IMR-90 (cell line): Measurements from ENCODE around the gene HRAS. TPM values are rescaled to one million over a fixed set of nuclear protein-coding genes. Genes with fewer than 3 reads are reported as not detected.

Experiments
- ATAC-seq: fragments of 200-7000 bp; cut with Tn5 transposase; 2 replicates; pipeline ENCODE4 v1.9.1; 2020; ENCODE audit warnings: low read depth, mild to moderate bottlenecking, moderate library complexity
- BruUV-seq: library from RNA; stranded (reverse); fragments of 400-500 nt; replicated peaks from 2 replicates; lab custom pipeline; 2021; lab: Mats Ljungman, UMichigan
- CTCF ChIA-PET: fragments of 300-600 bp; formaldehyde crosslinking; extraction: SDS; loops from one replicate; lab custom pipeline; 2021; ENCODE audit warnings: antibody characterized with exemption; lab: Yijun Ruan, JAX
- POLR2A ChIA-PET: fragments of 300-600 bp; sonication (Branson Sonifier 250); formaldehyde crosslinking; loops from one replicate; lab custom pipeline; 2022; ENCODE audit warnings: antibody characterized with exemption; ENCODE audit not compliant: unreplicated experiment; lab: Charles Lee
- DNase-seq: peaks from one replicate; pipeline ENCODE4 v3.0.0; 2013
- H2AFZ ChIP-seq: replicated peaks from 2 replicates; pipeline ENCODE3; 2013; ENCODE audit warnings: low read length, mild to moderate bottlenecking; ENCODE audit not compliant: poor library complexity
- H2AK5ac ChIP-seq: 2 replicates; pipeline ENCODE4 v1.6.1; 2013; ENCODE audit warnings: low read depth, low read length, inconsistent platforms
- H2AK9ac ChIP-seq: replicated peaks from 2 replicates; pipeline ENCODE3; 2013; ENCODE audit warnings: mild to moderate bottlenecking, low read depth, low read length, moderate library complexity; ENCODE audit not compliant: poor library complexity
- H2BK120ac ChIP-seq: 2 replicates; pipeline ENCODE4 v1.6.1; 2013; ENCODE audit warnings: low read depth, low read length, inconsistent platforms
- H2BK15ac ChIP-seq: 3 replicates; pipeline ENCODE4 v1.6.1; 2013; ENCODE audit warnings: low read depth, low read length, inconsistent platforms
- H2BK20ac ChIP-seq: 2 replicates; pipeline ENCODE4 v1.6.1; 2013; ENCODE audit warnings: low read depth, mild to moderate bottlenecking, inconsistent platforms, low read length, moderate library complexity
- H2BK5ac ChIP-seq: 2 replicates; pipeline ENCODE4 v1.6.1; 2013; ENCODE audit warnings: mild to moderate bottlenecking, low read depth, low read length, inconsistent platforms; ENCODE audit not compliant: poor library complexity, severe bottlenecking
- H3K14ac ChIP-seq: replicated peaks from 2 replicates; pipeline ENCODE4 v1.6.1; 2013; ENCODE audit warnings: low read depth, low read length, inconsistent platforms
- H3K18ac ChIP-seq: 2 replicates; pipeline ENCODE4 v1.6.1; 2013; ENCODE audit warnings: low read depth, low read length, control low read depth
- H3K23ac ChIP-seq: 2 replicates; pipeline ENCODE4 v1.6.1; 2013; ENCODE audit warnings: low read depth, low read length, inconsistent platforms
- H3K27ac ChIP-seq: 2 replicates; pipeline ENCODE4 v1.5.1; 2013; ENCODE audit warnings: mild to moderate bottlenecking, control low read depth, low read length; ENCODE audit not compliant: insufficient read depth
- H3K27me3 ChIP-seq: 2 replicates; pipeline ENCODE4 v1.6.1; 2013; ENCODE audit warnings: low read length; ENCODE audit not compliant: control insufficient read depth, insufficient read depth
- H3K36me3 ChIP-seq: 2 replicates; pipeline ENCODE4 v1.6.1; 2013; ENCODE audit warnings: low read length, mixed read lengths; ENCODE audit not compliant: control insufficient read depth, insufficient read depth
- H3K4ac ChIP-seq: 2 replicates; pipeline ENCODE4 v1.6.1; 2013; ENCODE audit warnings: low read depth, low read length, inconsistent platforms
- H3K4me1 ChIP-seq: 2 replicates; pipeline ENCODE4 v1.6.1; 2013; ENCODE audit warnings: low read length, mixed read lengths; ENCODE audit not compliant: control insufficient read depth, insufficient read depth
- H3K4me2 ChIP-seq: 2 replicates; pipeline ENCODE4 v1.6.1; 2013; ENCODE audit warnings: low read depth, mild to moderate bottlenecking, control low read depth, low read length, moderate library complexity
- H3K4me3 ChIP-seq: 2 replicates; pipeline ENCODE4 v1.5.1; 2013; ENCODE audit warnings: low read depth, mild to moderate bottlenecking, control low read depth, low read length, moderate library complexity; ENCODE audit not compliant: insufficient read depth
- H3K56ac ChIP-seq: 2 replicates; pipeline ENCODE4 v1.6.1; 2013; ENCODE audit warnings: low read length, inconsistent platforms; ENCODE audit not compliant: insufficient read depth; ENCODE audit errors: extremely low read depth
- H3K79me1 ChIP-seq, 2 experiments: 2 replicates each; pipeline ENCODE4 v1.6.1; 2013; ENCODE audit warnings: low read length in 2 of 2, inconsistent platforms in 1 of 2, low read depth in 1 of 2
- H3K9ac ChIP-seq: 2 replicates; pipeline ENCODE4 v1.6.1; 2013; ENCODE audit warnings: low read depth, low read length, control low read depth
- H3K9me1 ChIP-seq: 2 replicates; pipeline ENCODE4 v1.6.1; 2013; ENCODE audit warnings: low read length, inconsistent platforms; ENCODE audit not compliant: insufficient read depth
- H3K9me3 ChIP-seq: 2 replicates; pipeline ENCODE4 v1.6.1; 2013; ENCODE audit warnings: low read length; ENCODE audit not compliant: control insufficient read depth, insufficient read depth
- H4K20me1 ChIP-seq: 2 replicates; pipeline ENCODE4 v1.6.1; 2013; ENCODE audit warnings: low read length, inconsistent platforms; ENCODE audit not compliant: insufficient read depth
- H4K5ac ChIP-seq: 2 replicates; pipeline ENCODE4 v1.6.1; 2013; ENCODE audit warnings: mild to moderate bottlenecking, low read depth, low read length, control low read depth
- H4K8ac ChIP-seq, 2 experiments: 2 replicates each; pipeline ENCODE4 v1.6.1; 2013; ENCODE audit warnings: low read depth in 2 of 2, low read length in 2 of 2, control low read depth in 1 of 2, inconsistent platforms in 1 of 2
- H4K91ac ChIP-seq: 2 replicates; pipeline ENCODE4 v1.6.1; 2013; ENCODE audit warnings: low read depth, low read length, inconsistent platforms; ENCODE audit not compliant: insufficient read depth
- BHLHE40 ChIP-seq: fragments of 150-350 bp; IDR thresholded peaks from 2 replicates; pipeline ENCODE4 v1.6.1; 2016; ENCODE audit warnings: mild to moderate bottlenecking, low read depth, low read length
- CEBPB ChIP-seq: IDR thresholded peaks from 2 replicates; pipeline ENCODE4 v1.6.1; 2012; ENCODE audit warnings: low read depth, low read length, improper control_type of control experiment
- CHD1 ChIP-seq: IDR thresholded peaks from 2 replicates; pipeline ENCODE4 v1.6.1; 2012; ENCODE audit warnings: low read depth, low read length, improper control_type of control experiment
- FOS ChIP-seq: fragments of 150-350 bp; IDR thresholded peaks from 2 replicates; pipeline ENCODE4 v1.6.1; 2016; ENCODE audit warnings: low read depth, low read length
- MAFK ChIP-seq: IDR thresholded peaks from 2 replicates; pipeline ENCODE4 v1.6.1; 2012; ENCODE audit warnings: low read depth, low read length, improper control_type of control experiment
- MAZ ChIP-seq: IDR thresholded peaks from 2 replicates; pipeline ENCODE4 v1.6.1; 2012; ENCODE audit warnings: low read depth, mild to moderate bottlenecking, low read length, improper control_type of control experiment, moderate library complexity, borderline replicate concordance
- MXI1 ChIP-seq: IDR thresholded peaks from 2 replicates; pipeline ENCODE4 v1.6.1; 2012; ENCODE audit warnings: low read depth, mild to moderate bottlenecking, low read length, moderate library complexity, borderline replicate concordance
- NFE2L2 ChIP-seq: fragments of 150-350 bp; IDR thresholded peaks from 2 replicates; pipeline ENCODE4 v1.6.1; 2016; ENCODE audit warnings: low read depth, mild to moderate bottlenecking, low read length
- POLR2A ChIP-seq: IDR thresholded peaks from 2 replicates; pipeline ENCODE4 v1.6.1; 2012; ENCODE audit warnings: mild to moderate bottlenecking, low read depth, low read length
- RAD21 ChIP-seq: IDR thresholded peaks from 2 replicates; pipeline ENCODE4 v1.6.1; 2012; ENCODE audit warnings: low read length, improper control_type of control experiment
- RCOR1 ChIP-seq: IDR thresholded peaks from 2 replicates; pipeline ENCODE4 v1.6.1; 2012; ENCODE audit warnings: mild to moderate bottlenecking, low read length, improper control_type of control experiment; ENCODE audit not compliant: insufficient replicate concordance
- RFX5 ChIP-seq: IDR thresholded peaks from 2 replicates; pipeline ENCODE4 v1.8.0; 2012; ENCODE audit warnings: low read depth, mild to moderate bottlenecking, low read length, moderate library complexity
- SMC3 ChIP-seq: fragments of 150-350 bp; IDR thresholded peaks from 2 replicates; pipeline ENCODE4 v1.6.1; 2016; ENCODE audit warnings: low read depth, mild to moderate bottlenecking, antibody characterized with exemption, low read length, moderate library complexity
- WGBS, 2 experiments: methylation state at CpG; one replicate each; pipeline versions ENCODE4 v1.1.5 to v1.1.7; 2013; ENCODE audit warnings: missing lambda C conversion rate in 2 of 2; ENCODE audit not compliant: insufficient read length in 1 of 2; ENCODE audit errors: extremely low coverage in 2 of 2; 5-methylcytosine and 5-hydroxymethylcytosine counted together
- dilution Hi-C: fragments of 300-500 bp; cut with HindIII; formaldehyde crosslinking; loops from one replicate; pipeline ENCODE4 v1.14.3; 2018; ENCODE audit warnings: low sequenced_read_pairs; ENCODE audit not compliant: unreplicated experiment
- in situ Hi-C: fragments of 300-500 bp; cut with MboI; formaldehyde crosslinking; loops from 3 replicates; pipeline ENCODE4 v1.14.3; 2019; ENCODE audit warnings: low sequenced_read_pairs, inconsistent platforms, mixed read lengths
- intact Hi-C: fragments of 100-400 bp; cut with micrococcal nuclease; formaldehyde crosslinking; loops from 2 replicates; pipeline ENCODE4 v1.10.0; 2022
- polyA plus RNA-seq, 3 experiments: library from polyadenylated mRNA; depleted of rRNA; stranded (reverse); fragments of >200 nt; gene quantifications; 2 replicates each; pipeline ENCODE4 v1.2.3, GENCODE V29; 2012; ENCODE audit warnings: low replicate concordance in 1 of 3
- total RNA-seq: library from RNA; depleted of rRNA; stranded (reverse); fragments of >200 nt; gene quantifications from 2 replicates; pipeline ENCODE4 v1.2.3, GENCODE V29; 2012
- TF ChIP-seq, protein P1 (sequence below): conservative IDR thresholded peaks from 2 replicates; pipeline ENCODE4 v1.5.1; 2012; ENCODE audit warnings: mild to moderate bottlenecking, low read depth, low read length, improper control_type of control experiment
- TF ChIP-seq, protein P2 (sequence below): fragments of 150-350 bp; IDR thresholded peaks from 2 replicates; pipeline ENCODE4 v1.6.1; 2017; ENCODE audit warnings: mild to moderate bottlenecking, antibody characterized with exemption, low read length, low read depth
- TF ChIP-seq, protein P3 (sequence below): fragments of 150-350 bp; IDR thresholded peaks from 2 replicates; pipeline ENCODE4 v1.6.1; 2016; ENCODE audit warnings: low read depth, mild to moderate bottlenecking, low read length, moderate library complexity, borderline replicate concordance

The HRAS gene
- total and polyA plus RNA-seq, 2 of the 4 experiments (the other 2 are of a cell fraction) = 108 to 123 TPM

DNA sequence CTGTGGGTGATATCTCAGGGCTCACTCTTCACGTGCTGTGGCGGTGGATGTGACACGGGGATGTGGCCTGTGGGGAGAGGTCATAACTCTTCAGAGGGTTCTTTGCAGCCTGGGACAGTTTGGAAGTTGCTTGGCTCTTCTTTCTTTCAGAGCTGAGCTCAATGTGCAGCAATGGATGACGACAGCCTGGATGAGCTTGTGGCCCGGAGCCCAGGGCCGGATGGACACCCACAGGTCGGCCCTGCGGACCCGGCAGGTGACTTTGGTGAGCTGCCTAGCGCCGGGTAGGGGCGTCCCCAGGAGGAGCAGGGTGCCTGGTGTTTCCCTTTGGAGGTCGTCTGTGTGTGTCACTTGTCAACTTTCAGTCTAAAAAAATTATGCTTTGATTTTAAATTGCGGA is 46.0 kb upstream of the HRAS start:
- Histone ChIP-seq H3K9ac (no peak overlapping the region), H2BK120ac (no peak overlapping the region), H3K79me1 (peaks cover 14 to 58% of the 10 kb centered on the region in 2 experiments), H3K9me3 (no peaks in the 10 kb centered on the region), H3K18ac (no peak overlapping the region), H2AK9ac (peak overlapping the region; percentile 50), H2AFZ (no peak overlapping the region), H3K27ac (no peak overlapping the region), H3K27me3 (no peaks in the 10 kb centered on the region), H3K4me2 (no peak overlapping the region), H3K56ac (no peak overlapping the region), H3K4ac (no peak overlapping the region), H4K5ac (no peak overlapping the region), H2BK5ac (no peak overlapping the region), H2BK20ac (no peak overlapping the region), H2BK15ac (no peak overlapping the region), H4K8ac (no peak overlapping the region), H4K91ac (no peak overlapping the region), H3K23ac (peak overlapping the region; percentile 36; the same call in 1 of the 2 replicates), H4K20me1 (peaks cover 79% of the 10 kb centered on the region), H3K4me1 (peaks cover 12% of the 10 kb centered on the region), H3K4me3 (no peak overlapping the region), H2AK5ac (no peak overlapping the region), H3K9me1 (peaks cover 25% of the 10 kb centered on the region), H3K36me3 (peaks cover 25% of the 10 kb centered on the region), H3K14ac (no peak overlapping the region)
- ChIA-PET POLR2A (no interaction called here), CTCF (no interaction called here)
- no TSS peak for BruUV-seq
- no peak for TF ChIP-seq BHLHE40
- no peak for TF ChIP-seq MXI1
- no peak for TF ChIP-seq FOS
- TF ChIP-seq SMC3 = no peak
- no peak for TF ChIP-seq RAD21
- TF ChIP-seq CEBPB = no peak
- TF ChIP-seq RCOR1 = no peak
- TF ChIP-seq, protein P1, sequence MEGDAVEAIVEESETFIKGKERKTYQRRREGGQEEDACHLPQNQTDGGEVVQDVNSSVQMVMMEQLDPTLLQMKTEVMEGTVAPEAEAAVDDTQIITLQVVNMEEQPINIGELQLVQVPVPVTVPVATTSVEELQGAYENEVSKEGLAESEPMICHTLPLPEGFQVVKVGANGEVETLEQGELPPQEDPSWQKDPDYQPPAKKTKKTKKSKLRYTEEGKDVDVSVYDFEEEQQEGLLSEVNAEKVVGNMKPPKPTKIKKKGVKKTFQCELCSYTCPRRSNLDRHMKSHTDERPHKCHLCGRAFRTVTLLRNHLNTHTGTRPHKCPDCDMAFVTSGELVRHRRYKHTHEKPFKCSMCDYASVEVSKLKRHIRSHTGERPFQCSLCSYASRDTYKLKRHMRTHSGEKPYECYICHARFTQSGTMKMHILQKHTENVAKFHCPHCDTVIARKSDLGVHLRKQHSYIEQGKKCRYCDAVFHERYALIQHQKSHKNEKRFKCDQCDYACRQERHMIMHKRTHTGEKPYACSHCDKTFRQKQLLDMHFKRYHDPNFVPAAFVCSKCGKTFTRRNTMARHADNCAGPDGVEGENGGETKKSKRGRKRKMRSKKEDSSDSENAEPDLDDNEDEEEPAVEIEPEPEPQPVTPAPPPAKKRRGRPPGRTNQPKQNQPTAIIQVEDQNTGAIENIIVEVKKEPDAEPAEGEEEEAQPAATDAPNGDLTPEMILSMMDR = no peak
- TF ChIP-seq NFE2L2 = no peak
- TF ChIP-seq, protein P2, sequence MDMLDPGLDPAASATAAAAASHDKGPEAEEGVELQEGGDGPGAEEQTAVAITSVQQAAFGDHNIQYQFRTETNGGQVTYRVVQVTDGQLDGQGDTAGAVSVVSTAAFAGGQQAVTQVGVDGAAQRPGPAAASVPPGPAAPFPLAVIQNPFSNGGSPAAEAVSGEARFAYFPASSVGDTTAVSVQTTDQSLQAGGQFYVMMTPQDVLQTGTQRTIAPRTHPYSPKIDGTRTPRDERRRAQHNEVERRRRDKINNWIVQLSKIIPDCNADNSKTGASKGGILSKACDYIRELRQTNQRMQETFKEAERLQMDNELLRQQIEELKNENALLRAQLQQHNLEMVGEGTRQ = no peak
- no peak for TF ChIP-seq CHD1
- TF ChIP-seq POLR2A = no peak
- no peak for TF ChIP-seq MAZ
- TF ChIP-seq, protein P3, sequence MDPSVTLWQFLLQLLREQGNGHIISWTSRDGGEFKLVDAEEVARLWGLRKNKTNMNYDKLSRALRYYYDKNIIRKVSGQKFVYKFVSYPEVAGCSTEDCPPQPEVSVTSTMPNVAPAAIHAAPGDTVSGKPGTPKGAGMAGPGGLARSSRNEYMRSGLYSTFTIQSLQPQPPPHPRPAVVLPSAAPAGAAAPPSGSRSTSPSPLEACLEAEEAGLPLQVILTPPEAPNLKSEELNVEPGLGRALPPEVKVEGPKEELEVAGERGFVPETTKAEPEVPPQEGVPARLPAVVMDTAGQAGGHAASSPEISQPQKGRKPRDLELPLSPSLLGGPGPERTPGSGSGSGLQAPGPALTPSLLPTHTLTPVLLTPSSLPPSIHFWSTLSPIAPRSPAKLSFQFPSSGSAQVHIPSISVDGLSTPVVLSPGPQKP = no peak
- TF ChIP-seq RFX5 = no peak
- no peak for TF ChIP-seq MAFK
- dilution Hi-C loops (no loop called here), intact Hi-C loops (no loop called here), in situ Hi-C loops (no loop called here)
- no peak for DNase-seq
- WGBS, 2 experiments = no CpG with 5 or more reads among the region's 14 CpGs
- no peak for ATAC-seq
